IMR-90 (cell line): Measurements from ENCODE around the gene DTNA. TPM values are rescaled to one million over a fixed set of nuclear protein-coding genes. Genes with fewer than 3 reads are reported as not detected.
"Not testable (repeated sequence)": the region's sequence is repeated elsewhere in the genome, so short reads cannot be mapped to it uniquely, and the experiment has no call there.

Experiments used
- ATAC-seq: fragments of 200-7000 bp; cut with Tn5 transposase; 2 replicates; pipeline ENCODE4 v1.9.1; 2020; ENCODE audit warnings: low read depth, mild to moderate bottlenecking, moderate library complexity
- BruUV-seq: library from RNA; stranded (reverse); fragments of 400-500 nt; replicated peaks from 2 replicates; lab custom pipeline; 2021; lab: Mats Ljungman, UMichigan
- CTCF ChIA-PET: fragments of 300-600 bp; formaldehyde crosslinking; extraction: SDS; loops from one replicate; lab custom pipeline; 2021; ENCODE audit warnings: antibody characterized with exemption; lab: Yijun Ruan, JAX
- POLR2A ChIA-PET: fragments of 300-600 bp; sonication (Branson Sonifier 250); formaldehyde crosslinking; loops from one replicate; lab custom pipeline; 2022; ENCODE audit warnings: antibody characterized with exemption; ENCODE audit not compliant: unreplicated experiment; lab: Charles Lee
- DNase-seq: peaks from one replicate; pipeline ENCODE4 v3.0.0; 2013
- H2AFZ ChIP-seq: replicated peaks from 2 replicates; pipeline ENCODE3; 2013; ENCODE audit warnings: low read length, mild to moderate bottlenecking; ENCODE audit not compliant: poor library complexity
- H2AK5ac ChIP-seq: 2 replicates; pipeline ENCODE4 v1.6.1; 2013; ENCODE audit warnings: low read depth, low read length, inconsistent platforms
- H2AK9ac ChIP-seq: replicated peaks from 2 replicates; pipeline ENCODE3; 2013; ENCODE audit warnings: mild to moderate bottlenecking, low read depth, low read length, moderate library complexity; ENCODE audit not compliant: poor library complexity
- H2BK120ac ChIP-seq: 2 replicates; pipeline ENCODE4 v1.6.1; 2013; ENCODE audit warnings: low read depth, low read length, inconsistent platforms
- H2BK15ac ChIP-seq: 3 replicates; pipeline ENCODE4 v1.6.1; 2013; ENCODE audit warnings: low read depth, low read length, inconsistent platforms
- H2BK20ac ChIP-seq: 2 replicates; pipeline ENCODE4 v1.6.1; 2013; ENCODE audit warnings: low read depth, mild to moderate bottlenecking, inconsistent platforms, low read length, moderate library complexity
- H2BK5ac ChIP-seq: 2 replicates; pipeline ENCODE4 v1.6.1; 2013; ENCODE audit warnings: mild to moderate bottlenecking, low read depth, low read length, inconsistent platforms; ENCODE audit not compliant: poor library complexity, severe bottlenecking
- H3K14ac ChIP-seq: replicated peaks from 2 replicates; pipeline ENCODE4 v1.6.1; 2013; ENCODE audit warnings: low read depth, low read length, inconsistent platforms
- H3K18ac ChIP-seq: 2 replicates; pipeline ENCODE4 v1.6.1; 2013; ENCODE audit warnings: low read depth, low read length, control low read depth
- H3K23ac ChIP-seq: 2 replicates; pipeline ENCODE4 v1.6.1; 2013; ENCODE audit warnings: low read depth, low read length, inconsistent platforms
- H3K27ac ChIP-seq: 2 replicates; pipeline ENCODE4 v1.5.1; 2013; ENCODE audit warnings: mild to moderate bottlenecking, control low read depth, low read length; ENCODE audit not compliant: insufficient read depth
- H3K27me3 ChIP-seq: 2 replicates; pipeline ENCODE4 v1.6.1; 2013; ENCODE audit warnings: low read length; ENCODE audit not compliant: control insufficient read depth, insufficient read depth
- H3K36me3 ChIP-seq: 2 replicates; pipeline ENCODE4 v1.6.1; 2013; ENCODE audit warnings: low read length, mixed read lengths; ENCODE audit not compliant: control insufficient read depth, insufficient read depth
- H3K4ac ChIP-seq: 2 replicates; pipeline ENCODE4 v1.6.1; 2013; ENCODE audit warnings: low read depth, low read length, inconsistent platforms
- H3K4me1 ChIP-seq: 2 replicates; pipeline ENCODE4 v1.6.1; 2013; ENCODE audit warnings: low read length, mixed read lengths; ENCODE audit not compliant: control insufficient read depth, insufficient read depth
- H3K4me2 ChIP-seq: 2 replicates; pipeline ENCODE4 v1.6.1; 2013; ENCODE audit warnings: low read depth, mild to moderate bottlenecking, control low read depth, low read length, moderate library complexity
- H3K4me3 ChIP-seq: 2 replicates; pipeline ENCODE4 v1.5.1; 2013; ENCODE audit warnings: low read depth, mild to moderate bottlenecking, control low read depth, low read length, moderate library complexity; ENCODE audit not compliant: insufficient read depth
- H3K56ac ChIP-seq: 2 replicates; pipeline ENCODE4 v1.6.1; 2013; ENCODE audit warnings: low read length, inconsistent platforms; ENCODE audit not compliant: insufficient read depth; ENCODE audit errors: extremely low read depth
- H3K79me1 ChIP-seq, 2 experiments: 2 replicates each; pipeline ENCODE4 v1.6.1; 2013; ENCODE audit warnings: low read length in 2 of 2, inconsistent platforms in 1 of 2, low read depth in 1 of 2
- H3K9ac ChIP-seq: 2 replicates; pipeline ENCODE4 v1.6.1; 2013; ENCODE audit warnings: low read depth, low read length, control low read depth
- H3K9me1 ChIP-seq: 2 replicates; pipeline ENCODE4 v1.6.1; 2013; ENCODE audit warnings: low read length, inconsistent platforms; ENCODE audit not compliant: insufficient read depth
- H3K9me3 ChIP-seq: 2 replicates; pipeline ENCODE4 v1.6.1; 2013; ENCODE audit warnings: low read length; ENCODE audit not compliant: control insufficient read depth, insufficient read depth
- H4K20me1 ChIP-seq: 2 replicates; pipeline ENCODE4 v1.6.1; 2013; ENCODE audit warnings: low read length, inconsistent platforms; ENCODE audit not compliant: insufficient read depth
- H4K5ac ChIP-seq: 2 replicates; pipeline ENCODE4 v1.6.1; 2013; ENCODE audit warnings: mild to moderate bottlenecking, low read depth, low read length, control low read depth
- H4K8ac ChIP-seq, 2 experiments: 2 replicates each; pipeline ENCODE4 v1.6.1; 2013; ENCODE audit warnings: low read depth in 2 of 2, low read length in 2 of 2, control low read depth in 1 of 2, inconsistent platforms in 1 of 2
- H4K91ac ChIP-seq: 2 replicates; pipeline ENCODE4 v1.6.1; 2013; ENCODE audit warnings: low read depth, low read length, inconsistent platforms; ENCODE audit not compliant: insufficient read depth
- CEBPB ChIP-seq: IDR thresholded peaks from 2 replicates; pipeline ENCODE4 v1.6.1; 2012; ENCODE audit warnings: low read depth, low read length, improper control_type of control experiment
- MXI1 ChIP-seq: IDR thresholded peaks from 2 replicates; pipeline ENCODE4 v1.6.1; 2012; ENCODE audit warnings: low read depth, mild to moderate bottlenecking, low read length, moderate library complexity, borderline replicate concordance
- RAD21 ChIP-seq: IDR thresholded peaks from 2 replicates; pipeline ENCODE4 v1.6.1; 2012; ENCODE audit warnings: low read length, improper control_type of control experiment
- WGBS, 2 experiments: methylation state at CpG; one replicate each; pipeline versions ENCODE4 v1.1.5 to v1.1.7; 2013; ENCODE audit warnings: missing lambda C conversion rate in 2 of 2; ENCODE audit not compliant: insufficient read length in 1 of 2; ENCODE audit errors: extremely low coverage in 2 of 2; 5-methylcytosine and 5-hydroxymethylcytosine counted together
- dilution Hi-C: fragments of 300-500 bp; cut with HindIII; formaldehyde crosslinking; loops from one replicate; pipeline ENCODE4 v1.14.3; 2018; ENCODE audit warnings: low sequenced_read_pairs; ENCODE audit not compliant: unreplicated experiment
- in situ Hi-C: fragments of 300-500 bp; cut with MboI; formaldehyde crosslinking; loops from 3 replicates; pipeline ENCODE4 v1.14.3; 2019; ENCODE audit warnings: low sequenced_read_pairs, inconsistent platforms, mixed read lengths
- intact Hi-C: fragments of 100-400 bp; cut with micrococcal nuclease; formaldehyde crosslinking; loops from 2 replicates; pipeline ENCODE4 v1.10.0; 2022
- polyA plus RNA-seq, 3 experiments: library from polyadenylated mRNA; depleted of rRNA; stranded (reverse); fragments of >200 nt; gene quantifications; 2 replicates each; pipeline ENCODE4 v1.2.3, GENCODE V29; 2012; ENCODE audit warnings: low replicate concordance in 1 of 3
- total RNA-seq: library from RNA; depleted of rRNA; stranded (reverse); fragments of >200 nt; gene quantifications from 2 replicates; pipeline ENCODE4 v1.2.3, GENCODE V29; 2012
- TF ChIP-seq, protein P1 (sequence below): conservative IDR thresholded peaks from 2 replicates; pipeline ENCODE4 v1.5.1; 2012; ENCODE audit warnings: mild to moderate bottlenecking, low read depth, low read length, improper control_type of control experiment

Gene DTNA
- total and polyA plus RNA-seq, 2 of the 4 experiments (the other 2 are of a cell fraction): 9.5 to 10.8 TPM

- Histone ChIP-seq H3K4me2 (no peak overlapping the region), H2AK9ac (no peak overlapping the region), H2BK120ac (no peak overlapping the region), H3K23ac (no peak overlapping the region), H4K91ac (no peak overlapping the region), H3K36me3 (no peaks in the 10 kb centered on the region), H4K20me1 (no peaks in the 10 kb centered on the region; the same call in 1 of the 2 replicates), H3K4ac (no peak overlapping the region), H4K8ac (no peak overlapping the region), H3K79me1 (no peaks in the 10 kb centered on the region), H2BK5ac (no peak overlapping the region), H3K9me1 (peaks cover 4% of the 10 kb centered on the region; the same call in 1 of the 2 replicates), H3K56ac (no peak overlapping the region), H3K27ac (no peak overlapping the region), H3K27me3 (no peaks in the 10 kb centered on the region), H4K5ac (no peak overlapping the region), H2BK15ac (no peak overlapping the region), H3K9me3 (no peaks in the 10 kb centered on the region), H3K18ac (no peak overlapping the region), H2AFZ (no peak overlapping the region), H3K4me3 (no peak overlapping the region), H2BK20ac (no peak overlapping the region), H3K4me1 (peaks cover 13% of the 10 kb centered on the region), H3K9ac (no peak overlapping the region), H2AK5ac (no peak overlapping the region), H3K14ac (no peak overlapping the region)
- no TSS peak for BruUV-seq
- POLR2A ChIA-PET: no interaction called here
- ATAC-seq (no peak), DNase-seq (no peak)
- intact Hi-C loops (no loop called here), dilution Hi-C loops (no loop called here), in situ Hi-C loops (no loop called here)
- no peak for TF ChIP-seq CEBPB
- TF ChIP-seq MXI1: no peak
- no peak for TF ChIP-seq RAD21
- TF ChIP-seq, protein P1, sequence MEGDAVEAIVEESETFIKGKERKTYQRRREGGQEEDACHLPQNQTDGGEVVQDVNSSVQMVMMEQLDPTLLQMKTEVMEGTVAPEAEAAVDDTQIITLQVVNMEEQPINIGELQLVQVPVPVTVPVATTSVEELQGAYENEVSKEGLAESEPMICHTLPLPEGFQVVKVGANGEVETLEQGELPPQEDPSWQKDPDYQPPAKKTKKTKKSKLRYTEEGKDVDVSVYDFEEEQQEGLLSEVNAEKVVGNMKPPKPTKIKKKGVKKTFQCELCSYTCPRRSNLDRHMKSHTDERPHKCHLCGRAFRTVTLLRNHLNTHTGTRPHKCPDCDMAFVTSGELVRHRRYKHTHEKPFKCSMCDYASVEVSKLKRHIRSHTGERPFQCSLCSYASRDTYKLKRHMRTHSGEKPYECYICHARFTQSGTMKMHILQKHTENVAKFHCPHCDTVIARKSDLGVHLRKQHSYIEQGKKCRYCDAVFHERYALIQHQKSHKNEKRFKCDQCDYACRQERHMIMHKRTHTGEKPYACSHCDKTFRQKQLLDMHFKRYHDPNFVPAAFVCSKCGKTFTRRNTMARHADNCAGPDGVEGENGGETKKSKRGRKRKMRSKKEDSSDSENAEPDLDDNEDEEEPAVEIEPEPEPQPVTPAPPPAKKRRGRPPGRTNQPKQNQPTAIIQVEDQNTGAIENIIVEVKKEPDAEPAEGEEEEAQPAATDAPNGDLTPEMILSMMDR: no peak
- CTCF ChIA-PET: no interaction called here
- WGBS, 2 experiments: no CpG with 5 or more reads among the region's 3 CpGs
These were observed 204.9 kb downstream of the DTNA start for GRCh38 chr18:34915046-34915445.

DNA sequence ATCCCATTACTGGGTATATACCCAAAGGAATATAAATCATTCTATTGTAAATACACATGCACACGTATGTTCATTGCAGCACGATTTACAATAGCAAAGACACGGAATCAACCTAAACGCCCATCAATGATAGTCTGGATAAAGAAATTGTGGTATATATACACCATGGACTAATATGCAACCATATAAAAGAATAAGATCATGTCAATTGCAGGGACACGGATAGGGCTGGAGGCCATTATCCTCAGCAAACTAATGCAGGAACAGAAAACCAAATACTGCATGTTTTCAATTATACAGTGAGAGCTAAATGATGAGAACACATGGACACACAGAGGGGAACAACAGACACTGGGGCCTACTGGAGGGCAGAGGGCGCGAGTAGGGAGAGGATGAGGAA is 206.4 kb downstream of the DTNA start:
- CTCF ChIA-PET, H3K4me3 ChIP-seq, H4K8ac ChIP-seq, H4K5ac ChIP-seq, H3K27ac ChIP-seq, H3K9me1 ChIP-seq, H3K56ac ChIP-seq, H2BK5ac ChIP-seq, H3K27me3 ChIP-seq, H2AK9ac ChIP-seq, H2AFZ ChIP-seq, H2BK120ac ChIP-seq, H3K4me1 ChIP-seq, DNase-seq, H4K20me1 ChIP-seq, in situ Hi-C loops, H2AK5ac ChIP-seq, H2BK20ac ChIP-seq, H3K4ac ChIP-seq, H3K18ac ChIP-seq, intact Hi-C loops, BruUV-seq, H2BK15ac ChIP-seq, H4K91ac ChIP-seq, ATAC-seq, H3K23ac ChIP-seq, H3K36me3 ChIP-seq, H3K4me2 ChIP-seq, dilution Hi-C loops, H3K9ac ChIP-seq, H3K14ac ChIP-seq, H3K79me1 ChIP-seq, POLR2A ChIA-PET, H3K9me3 ChIP-seq: not testable (repeated sequence)
- no CpG with 5 or more reads among the region's 7 CpGs for WGBS, 2 experiments
